GM19025 (cell line): ENCODE measurements around the gene PSMD9.
"Not testable (repeated sequence)": the region's sequence is repeated elsewhere in the genome, so short reads cannot be mapped to it uniquely, and the experiment has no call there.

ENCODE experiments used
- ATAC-seq: cut with Tn5 transposase; IDR thresholded peaks from one replicate; pipeline ENCODE4 v1.9.1; 2021; ENCODE audit warnings: mild to moderate bottlenecking, low read depth, moderate library complexity; ENCODE audit not compliant: unreplicated experiment

Gene PSMD9

GRCh38 chr12:121872546-121873215 lies 15.9 kb upstream of the PSMD9 start:
- ATAC-seq = no peak

- ATAC-seq = no peak
Observed at GRCh38 chr12:121873216-121873569, 15.4 kb upstream of the PSMD9 start.

GRCh38 chr12:121874071-121874470 lies 14.5 kb upstream of the PSMD9 start:
- no peak for ATAC-seq

GRCh38 chr12:121875582-121875981 lies 13.0 kb upstream of the PSMD9 start:
- no peak for ATAC-seq

DNA sequence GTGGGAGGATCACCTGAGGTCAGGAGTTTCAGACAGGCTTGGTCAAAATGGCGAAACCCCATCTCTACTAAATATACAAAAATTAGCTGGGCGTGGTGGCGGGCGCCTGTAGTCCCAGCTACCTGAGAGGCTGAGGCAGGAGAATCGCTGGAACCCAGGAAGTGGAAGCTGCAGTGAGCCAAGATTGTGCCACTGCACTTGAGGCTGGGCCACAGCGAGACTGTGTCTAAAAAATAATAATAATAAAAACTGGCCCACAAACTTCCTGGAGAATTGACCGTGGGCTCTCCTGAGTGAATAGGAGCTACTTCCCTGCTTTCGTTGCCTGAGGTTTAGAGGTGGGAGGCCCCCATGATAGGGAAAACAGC lies 12.5 kb upstream of the PSMD9 start:
- ATAC-seq = not testable (repeated sequence)

DNA sequence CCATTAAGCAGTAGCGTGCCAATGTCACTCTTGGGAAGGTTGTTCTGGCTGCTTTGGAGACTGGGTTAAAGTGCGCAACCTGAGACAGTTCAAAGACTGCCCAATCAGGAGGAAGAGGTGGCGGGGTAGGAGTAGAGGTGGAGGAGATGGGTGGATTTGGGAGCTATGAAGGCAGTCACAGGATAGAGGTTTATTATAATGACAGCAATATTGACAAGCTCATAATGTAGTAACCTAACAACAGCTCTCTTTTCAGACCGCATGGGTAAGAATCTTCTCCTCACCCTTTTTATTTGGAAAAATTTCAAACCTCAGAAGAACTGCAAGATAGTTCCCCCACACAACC lies 5.3 kb upstream of the PSMD9 start:
- no peak for ATAC-seq

DNA sequence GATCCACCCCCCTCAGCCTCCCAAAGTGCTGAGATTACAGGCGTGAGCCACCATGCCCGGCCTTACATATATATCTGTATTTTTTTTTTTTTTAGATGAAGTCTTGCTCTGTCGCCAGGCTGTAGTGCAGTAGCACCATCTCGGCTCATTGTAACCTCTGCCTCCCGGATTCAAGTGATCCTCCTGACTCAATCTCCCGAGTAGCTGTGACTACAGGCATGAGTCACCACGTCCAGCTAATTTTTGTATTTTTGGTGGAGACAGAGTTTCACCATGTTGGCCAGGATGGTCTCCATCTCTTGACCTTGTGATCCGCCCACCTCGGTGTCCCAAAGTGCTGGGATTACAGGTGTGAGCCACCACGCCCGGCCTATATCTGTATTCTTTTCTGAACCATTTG lies 3.5 kb upstream of the PSMD9 start:
- not testable (repeated sequence) for ATAC-seq

GRCh38 chr12:121888083-121888477 lies 510 bp upstream of the PSMD9 start:
- no peak for ATAC-seq

DNA sequence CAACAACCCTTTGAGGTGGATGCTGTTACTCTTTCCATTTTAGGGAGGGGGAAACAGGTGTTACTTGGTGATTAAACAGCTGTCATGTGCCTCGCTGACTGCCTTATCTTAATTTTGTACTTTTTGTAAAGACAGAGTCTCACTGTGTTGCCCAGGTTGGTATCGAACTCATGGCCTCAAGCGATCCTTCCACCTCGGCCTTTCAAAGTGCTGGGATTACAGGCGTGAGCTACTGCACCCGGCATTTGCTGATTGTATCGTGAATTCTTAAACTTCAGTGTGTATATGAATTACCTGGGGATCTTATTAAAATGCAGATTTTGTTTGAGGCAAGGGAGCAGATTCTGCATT lies 659 bp downstream of the PSMD9 start:
- no peak for ATAC-seq

DNA sequence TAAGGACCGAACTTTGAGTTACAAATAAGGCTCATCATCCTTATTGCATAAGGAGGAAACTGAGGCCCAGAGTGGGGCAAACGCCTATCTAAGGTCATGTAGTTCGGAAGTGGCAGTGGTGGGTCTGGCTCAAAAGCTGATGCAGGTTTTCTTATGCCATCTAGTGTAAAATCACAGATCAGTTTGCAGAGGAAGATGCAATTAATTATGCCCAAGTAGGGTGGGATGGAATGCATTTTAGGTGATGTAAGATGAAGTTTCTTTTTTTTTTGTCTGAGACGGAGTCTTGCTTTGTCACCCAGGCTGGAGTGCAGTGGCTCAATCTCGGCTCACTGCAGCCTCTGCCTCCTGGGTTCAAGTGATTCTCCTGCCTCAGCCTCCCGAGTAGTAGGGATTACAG lies 1.1 kb downstream of the PSMD9 start:
- not testable (repeated sequence) for ATAC-seq

DNA sequence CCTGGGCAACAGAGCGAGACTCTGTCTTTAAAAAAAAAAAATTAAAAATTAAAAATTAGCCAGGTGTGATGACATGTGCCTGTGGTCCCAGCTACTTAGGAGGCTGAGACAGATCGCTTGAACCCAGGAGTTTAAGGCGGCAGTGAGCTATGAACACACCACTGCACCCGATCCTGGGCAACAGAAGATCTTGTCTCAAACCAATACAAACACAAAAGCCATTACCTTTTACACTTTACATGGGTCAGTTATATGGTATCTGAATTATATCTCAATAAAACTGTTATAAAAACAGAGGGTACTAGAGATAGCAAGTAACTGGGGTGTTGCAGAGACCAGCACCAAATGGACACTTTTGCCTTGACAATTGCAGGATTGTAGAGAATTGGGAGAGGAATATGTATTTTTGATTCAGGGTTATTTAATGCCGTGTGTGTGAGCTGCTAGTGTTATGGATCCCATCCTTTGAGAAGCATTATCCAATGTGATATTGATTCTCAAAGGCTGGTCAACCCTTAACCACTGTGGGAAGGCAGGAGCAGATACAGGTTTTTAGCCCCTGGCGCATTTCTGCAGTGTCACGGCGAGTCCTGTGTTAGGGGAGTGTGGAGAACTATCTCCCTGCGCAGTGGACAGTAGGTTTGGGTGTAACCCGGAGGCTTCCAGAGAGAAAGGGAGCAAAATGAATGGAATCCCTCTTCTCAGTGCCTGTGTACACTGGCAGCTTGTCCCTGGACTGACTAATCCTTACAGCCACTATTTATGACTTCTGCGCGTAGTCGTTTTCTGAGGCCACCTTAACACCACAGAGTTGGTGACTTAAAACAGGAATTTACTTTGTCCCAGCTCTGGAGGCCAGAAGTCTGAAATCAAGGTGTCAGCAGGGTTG lies 4.3 kb downstream of the PSMD9 start:
- ATAC-seq = no peak

- ATAC-seq = no peak
Observed at GRCh38 chr12:121893961-121894460, 5.4 kb downstream of the PSMD9 start.

DNA sequence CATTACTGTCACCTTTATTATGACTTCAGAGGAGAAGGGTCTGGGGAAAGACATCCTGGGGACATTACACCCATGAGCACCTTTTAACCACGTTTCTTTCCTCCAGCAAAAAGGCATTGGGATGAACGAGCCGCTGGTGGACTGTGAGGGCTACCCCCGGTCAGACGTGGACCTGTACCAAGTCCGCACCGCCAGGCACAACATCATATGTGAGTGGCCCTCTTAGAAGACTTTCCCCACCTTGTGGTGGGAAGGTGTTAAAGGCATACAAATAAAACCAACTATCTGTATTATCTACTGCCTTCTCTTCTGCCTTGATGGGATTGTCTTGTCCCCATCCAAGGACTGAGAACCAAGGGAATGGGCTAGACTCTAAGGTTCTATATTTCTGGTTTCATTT lies 6.0 kb downstream of the PSMD9 start:
- no peak for ATAC-seq

DNA sequence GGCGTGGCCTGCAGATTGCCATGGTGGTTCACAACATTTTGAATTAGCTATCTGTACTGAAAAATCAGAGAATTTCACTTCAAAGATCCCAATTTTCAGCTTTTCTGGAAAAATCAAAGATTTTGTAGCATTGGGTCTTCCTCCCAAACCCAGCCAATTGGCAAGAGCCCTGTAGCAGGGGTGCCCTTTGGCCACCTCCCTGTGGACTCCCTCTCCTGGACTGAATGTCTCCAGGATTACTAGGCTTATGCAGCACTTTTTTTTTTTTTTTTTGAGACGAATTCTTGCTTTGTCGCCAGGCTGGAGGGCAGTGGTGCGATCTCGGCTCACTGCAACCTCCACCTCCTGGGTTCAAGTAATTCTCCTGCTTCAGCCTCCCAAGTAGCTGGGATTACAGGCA lies 9.7 kb downstream of the PSMD9 start:
- ATAC-seq = no peak

DNA sequence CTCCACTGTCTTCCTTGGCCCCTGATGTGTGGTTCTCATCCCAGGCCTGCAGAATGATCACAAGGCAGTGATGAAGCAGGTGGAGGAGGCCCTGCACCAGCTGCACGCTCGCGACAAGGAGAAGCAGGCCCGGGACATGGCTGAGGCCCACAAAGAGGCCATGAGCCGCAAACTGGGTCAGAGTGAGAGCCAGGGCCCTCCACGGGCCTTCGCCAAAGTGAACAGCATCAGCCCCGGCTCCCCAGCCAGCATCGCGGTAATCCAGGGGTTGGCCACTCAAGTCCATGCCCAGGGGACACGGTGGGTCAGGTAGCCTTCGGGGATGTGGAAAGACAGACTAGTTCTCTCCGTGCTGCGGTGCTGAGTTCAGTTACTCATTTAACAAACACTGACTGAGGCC lies 11.0 kb downstream of the PSMD9 start:
- ATAC-seq = no peak

- no peak for ATAC-seq
Observed at GRCh38 chr12:121903202-121903601, 14.6 kb downstream of the PSMD9 start.

DNA sequence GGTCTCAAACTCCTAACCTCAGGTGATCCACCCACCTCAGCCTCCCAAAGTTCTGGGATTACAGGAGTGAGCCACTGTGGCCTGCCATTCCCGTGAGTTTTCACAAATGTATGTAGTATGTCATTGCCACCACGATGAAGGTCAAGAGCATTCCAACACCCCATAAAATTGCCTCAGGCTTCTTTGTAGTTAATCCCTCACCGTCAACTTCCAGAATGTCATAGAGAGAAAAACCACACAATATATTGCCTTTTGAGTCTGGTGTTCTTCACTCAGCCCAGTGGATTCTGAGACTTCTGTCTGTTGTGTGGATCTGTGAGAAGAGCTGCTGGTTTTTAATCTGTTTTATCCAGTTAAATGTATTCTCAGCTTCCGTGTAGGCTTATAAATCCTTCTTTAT lies 17.2 kb downstream of the PSMD9 start:
- ATAC-seq = no peak

- no peak for ATAC-seq
Observed at GRCh38 chr12:121908702-121909101, 20.1 kb downstream of the PSMD9 start.

GRCh38 chr12:121911824-121912585 lies 23.4 kb downstream of the PSMD9 start:
- no peak for ATAC-seq

- ATAC-seq = no peak
Observed at GRCh38 chr12:121915841-121916321, 27.3 kb downstream of the PSMD9 start.

DNA sequence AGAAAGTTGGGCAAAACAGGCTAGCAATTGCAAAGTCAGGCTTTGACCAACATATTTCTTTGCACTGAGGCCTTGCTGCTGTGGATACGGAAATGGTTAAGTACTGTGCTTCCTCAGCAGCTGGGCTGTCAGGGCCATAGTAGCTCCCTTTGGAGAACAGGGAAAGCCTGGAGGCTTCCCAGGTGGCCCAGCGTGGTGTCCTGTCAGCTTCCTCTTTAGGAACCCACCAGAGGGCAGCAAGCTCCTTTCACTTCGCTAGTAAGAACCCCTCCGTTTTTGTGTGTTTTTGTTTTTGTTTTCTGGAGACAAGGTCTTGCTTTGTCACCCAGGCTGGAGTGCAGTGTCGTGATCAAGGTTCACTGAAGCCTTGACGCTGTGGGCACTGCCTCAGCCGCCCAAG lies 28.1 kb downstream of the PSMD9 start:
- no peak for ATAC-seq
